ENCODE results near the gene ADNP2.

The ADNP2 gene

DNA sequence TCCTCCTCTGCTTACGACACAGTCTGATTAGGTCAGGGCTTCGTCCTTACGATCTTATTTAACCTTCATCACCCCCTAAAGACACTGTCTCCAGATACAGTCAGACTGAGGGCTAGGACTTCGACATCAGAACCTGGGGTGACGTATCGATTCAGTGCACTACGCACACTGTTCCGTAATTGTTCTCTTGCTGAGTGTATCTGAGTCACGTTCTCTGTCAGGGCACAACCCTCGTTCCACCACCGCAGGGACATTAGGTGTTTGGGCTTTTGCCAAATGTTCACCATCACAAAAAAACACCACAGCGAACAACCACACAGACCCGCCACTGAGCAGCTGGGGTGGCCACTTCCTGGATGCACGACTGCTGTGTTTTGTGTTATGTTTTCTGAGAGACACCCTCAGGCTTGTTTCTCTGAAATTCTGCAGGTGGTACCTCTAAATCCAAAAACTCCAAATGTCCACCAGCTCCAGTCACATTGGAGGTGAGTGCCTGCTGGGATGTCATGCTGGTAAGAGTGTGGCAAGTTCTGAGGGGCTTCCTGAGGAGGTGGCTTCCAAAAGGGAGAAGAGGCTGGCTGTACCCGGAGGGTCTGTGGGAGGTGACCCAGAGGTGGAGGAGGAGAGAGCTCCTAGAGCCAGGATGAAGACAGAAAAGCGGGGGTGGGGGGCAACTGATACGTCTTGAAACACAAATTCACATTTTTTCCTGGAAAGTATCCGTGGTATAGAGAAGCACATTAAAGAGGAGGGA is 66.6 kb downstream of the ADNP2 start:
- TF ChIP-seq, protein P1, sequence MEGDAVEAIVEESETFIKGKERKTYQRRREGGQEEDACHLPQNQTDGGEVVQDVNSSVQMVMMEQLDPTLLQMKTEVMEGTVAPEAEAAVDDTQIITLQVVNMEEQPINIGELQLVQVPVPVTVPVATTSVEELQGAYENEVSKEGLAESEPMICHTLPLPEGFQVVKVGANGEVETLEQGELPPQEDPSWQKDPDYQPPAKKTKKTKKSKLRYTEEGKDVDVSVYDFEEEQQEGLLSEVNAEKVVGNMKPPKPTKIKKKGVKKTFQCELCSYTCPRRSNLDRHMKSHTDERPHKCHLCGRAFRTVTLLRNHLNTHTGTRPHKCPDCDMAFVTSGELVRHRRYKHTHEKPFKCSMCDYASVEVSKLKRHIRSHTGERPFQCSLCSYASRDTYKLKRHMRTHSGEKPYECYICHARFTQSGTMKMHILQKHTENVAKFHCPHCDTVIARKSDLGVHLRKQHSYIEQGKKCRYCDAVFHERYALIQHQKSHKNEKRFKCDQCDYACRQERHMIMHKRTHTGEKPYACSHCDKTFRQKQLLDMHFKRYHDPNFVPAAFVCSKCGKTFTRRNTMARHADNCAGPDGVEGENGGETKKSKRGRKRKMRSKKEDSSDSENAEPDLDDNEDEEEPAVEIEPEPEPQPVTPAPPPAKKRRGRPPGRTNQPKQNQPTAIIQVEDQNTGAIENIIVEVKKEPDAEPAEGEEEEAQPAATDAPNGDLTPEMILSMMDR (IDR thresholded peaks at IDR 0.05; ENCODE audit: borderline replicate concordance, insufficient read depth, low read depth, low read length), result no peak
- H3K4me3 ChIP-seq (ENCODE audit: low read depth, low read length), result no peak overlapping the region

DNA sequence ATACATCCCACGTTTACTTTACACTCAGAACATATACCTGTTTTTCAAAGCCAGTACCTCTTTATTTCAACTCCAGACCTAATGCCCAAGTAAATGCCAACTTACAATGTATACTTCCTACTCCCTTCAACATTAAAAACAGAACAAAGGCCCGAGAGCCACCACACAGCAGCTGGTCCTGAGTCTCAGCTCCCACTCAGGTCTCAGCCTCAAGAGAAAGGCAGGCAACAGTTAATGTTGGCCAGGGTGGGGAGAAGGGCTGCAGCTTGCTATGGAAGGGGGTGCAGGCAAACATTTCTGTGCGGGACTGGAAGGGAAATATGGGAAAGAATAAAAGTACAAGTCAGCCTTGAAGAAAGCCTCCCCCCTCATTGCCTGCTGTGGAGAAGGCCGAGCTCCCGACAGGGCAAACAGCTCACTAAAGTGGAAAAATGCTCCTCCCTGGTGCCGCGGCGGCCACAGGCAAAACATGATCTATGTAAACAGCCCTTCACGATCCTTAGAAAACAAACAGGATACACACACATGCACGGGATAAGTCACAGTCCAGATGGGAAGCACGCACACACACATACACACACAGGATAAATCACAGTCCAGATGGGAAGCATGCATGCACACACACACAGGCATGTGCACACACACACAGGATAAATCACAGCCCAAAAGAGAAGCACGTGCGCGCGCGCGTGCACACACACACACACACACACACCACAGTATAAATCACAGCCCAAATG is 67.4 kb downstream of the ADNP2 start:
- H3K4me3 ChIP-seq (ENCODE audit: low read depth, low read length), result no peak overlapping the region
- TF ChIP-seq, protein P1 (IDR thresholded peaks at IDR 0.05; ENCODE audit: borderline replicate concordance, insufficient read depth, low read depth, low read length), result no peak

DNA sequence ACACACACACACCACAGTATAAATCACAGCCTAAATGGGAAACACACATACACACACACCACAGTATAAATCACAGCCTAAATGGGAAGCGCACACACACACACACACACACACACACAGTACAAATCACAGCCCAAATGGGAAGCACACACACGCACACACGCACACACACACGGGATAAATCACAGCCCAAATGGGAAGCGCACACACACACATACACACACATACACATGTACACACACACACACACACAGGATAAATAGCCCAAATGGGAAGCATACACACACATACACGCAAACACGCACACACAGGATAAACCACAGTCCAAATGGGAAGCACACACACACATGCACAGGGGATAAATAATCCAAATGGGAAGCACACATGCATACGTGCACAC is 68.1 kb downstream of the ADNP2 start:
- TF ChIP-seq, protein P1 (IDR thresholded peaks at IDR 0.05; ENCODE audit: borderline replicate concordance, insufficient read depth, low read depth, low read length), result no peak
- H3K4me3 ChIP-seq (ENCODE audit: low read depth, low read length), result no peak overlapping the region

DNA sequence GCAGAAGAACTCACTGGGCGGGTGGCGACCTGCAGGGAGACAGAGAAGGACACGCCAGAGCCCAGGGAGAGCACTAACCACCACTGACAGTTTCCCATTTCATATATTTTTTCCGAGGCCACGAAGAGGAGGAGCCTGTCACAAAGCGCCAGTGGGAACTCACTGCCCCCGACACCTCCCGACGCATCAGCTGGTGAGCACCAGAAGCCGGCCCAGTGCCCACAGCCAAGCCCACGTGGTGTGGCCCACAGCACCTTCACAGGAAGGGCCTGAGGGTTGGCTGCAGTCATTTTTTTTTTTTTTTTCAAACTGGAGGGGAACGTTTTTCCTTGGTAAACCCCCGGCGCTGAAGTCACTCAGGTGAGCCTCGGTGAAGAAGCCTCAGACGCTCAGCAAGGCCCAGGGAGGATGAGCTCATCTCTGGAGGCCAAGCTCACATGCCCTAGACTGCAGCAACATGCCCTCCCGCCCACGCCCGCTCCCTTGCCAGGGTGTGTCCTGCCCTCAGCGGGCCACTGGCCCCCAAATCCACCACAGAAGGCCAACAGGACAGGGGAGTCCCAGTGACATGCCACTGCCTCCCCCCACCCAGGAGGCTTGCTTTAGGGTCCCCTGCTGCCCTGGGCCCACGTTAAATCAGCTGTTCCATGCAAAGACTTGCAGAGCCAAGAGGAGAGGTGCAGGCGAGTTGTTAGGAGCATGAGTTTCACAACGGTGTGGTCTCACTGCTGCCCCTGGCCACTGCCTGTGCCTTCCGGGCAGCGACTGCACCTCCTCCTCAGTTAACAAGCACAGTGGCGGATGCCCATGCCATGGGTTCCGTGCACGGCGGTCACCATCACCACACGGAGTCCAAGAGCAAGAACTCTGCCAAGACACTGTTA is 70.1 kb downstream of the ADNP2 start:
- TF ChIP-seq, protein P1 (IDR thresholded peaks at IDR 0.05; ENCODE audit: borderline replicate concordance, insufficient read depth, low read depth, low read length), result no peak

DNA sequence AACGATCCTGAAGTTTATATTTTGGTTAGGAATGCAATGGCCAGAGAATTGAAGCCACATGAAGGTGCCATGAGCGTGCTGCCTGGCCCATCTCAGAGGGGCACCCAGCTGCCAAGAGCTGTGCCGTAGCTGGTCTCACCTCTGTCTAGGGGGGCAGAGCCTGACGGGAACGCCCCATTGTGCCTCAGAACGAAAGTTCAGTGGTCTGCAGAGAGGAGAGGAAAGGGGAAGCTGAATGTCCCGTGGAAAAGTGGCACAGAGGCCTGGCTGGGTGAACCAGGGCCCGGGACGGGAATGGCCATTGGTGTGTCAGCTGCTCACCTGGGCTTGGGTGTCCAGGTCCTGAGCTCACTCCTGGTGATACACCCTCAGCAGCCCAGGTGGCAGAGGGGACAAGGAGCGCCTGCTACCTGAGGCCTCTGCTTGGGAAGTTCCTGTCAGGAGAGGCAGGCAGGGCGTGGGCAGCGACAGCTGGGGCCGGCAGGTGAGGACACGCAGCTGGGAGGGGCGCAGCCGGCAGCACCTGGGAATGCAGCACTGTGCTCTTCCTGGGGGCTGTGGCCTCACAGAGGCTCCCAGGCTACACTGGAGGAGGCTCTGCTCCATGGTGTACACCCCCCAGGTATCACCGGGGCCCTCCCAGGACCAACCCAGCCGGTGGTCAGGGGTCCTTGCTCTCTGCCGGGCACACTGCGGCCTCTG is 70.9 kb downstream of the ADNP2 start:
- TF ChIP-seq, protein P1 (IDR thresholded peaks at IDR 0.05; ENCODE audit: borderline replicate concordance, insufficient read depth, low read depth, low read length), result no peak
- H3K4me3 ChIP-seq (ENCODE audit: low read depth, low read length), result no peak overlapping the region

More for the DNA sequence above, 70.1 kb downstream of the ADNP2 start:
- H3K4me3 ChIP-seq (ENCODE audit: low read depth, low read length), result no peak overlapping the region

DNA sequence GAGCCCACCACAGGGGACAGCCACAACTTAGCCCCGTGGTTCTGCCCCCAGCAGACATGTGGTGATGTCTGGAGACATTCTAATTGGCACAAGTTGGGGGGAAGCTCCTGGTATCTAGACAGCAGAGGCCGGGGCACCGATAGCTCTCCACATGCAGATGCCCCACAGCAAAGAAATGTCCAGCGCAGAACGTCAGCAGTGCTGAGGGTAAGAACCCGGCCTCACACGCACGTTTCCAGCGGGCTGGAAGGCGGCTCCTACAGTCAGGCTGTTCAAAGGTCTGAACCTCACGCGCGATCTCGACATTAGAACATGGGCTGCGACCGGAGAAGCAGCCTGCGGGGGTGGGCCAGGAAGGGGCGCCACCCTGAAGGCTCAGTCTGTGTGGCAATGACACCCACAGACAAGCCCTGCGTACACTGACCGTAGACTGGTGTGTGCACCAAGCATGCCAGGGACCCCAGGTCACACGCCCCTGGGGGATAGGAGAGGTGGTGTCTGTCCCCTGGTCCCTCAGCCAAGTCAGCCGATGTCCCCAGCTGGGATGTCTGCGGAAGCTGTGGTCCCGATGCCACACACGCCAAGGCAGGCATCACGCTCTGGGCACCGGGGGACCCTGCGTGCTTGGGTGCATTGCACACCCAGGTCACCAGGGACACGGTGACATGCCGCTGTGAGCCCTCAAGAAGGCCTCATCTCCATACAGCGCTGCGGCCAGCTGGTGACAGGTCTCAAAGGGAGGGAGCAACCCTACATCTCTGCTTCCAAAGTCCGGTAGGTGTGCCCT is 71.9 kb downstream of the ADNP2 start:
- TF ChIP-seq, protein P1 (IDR thresholded peaks at IDR 0.05; ENCODE audit: borderline replicate concordance, insufficient read depth, low read depth, low read length), result no peak

More for the DNA sequence above, 71.9 kb downstream of the ADNP2 start:
- H3K4me3 ChIP-seq (ENCODE audit: low read depth, low read length), result no peak overlapping the region
